Pancreas (tissue), 10 donors: ENCODE results near the gene CD274. TPM values are rescaled to one million over a fixed set of nuclear protein-coding genes. Genes with fewer than 3 reads are reported as not detected.
A peak's percentile ranks its signal among the peaks of the same experiment; 100 is the strongest.
"Not testable (repeated sequence)": the region's sequence is repeated elsewhere in the genome, so short reads cannot be mapped to it uniquely, and the experiment has no call there.

Experiments
- ATAC-seq, 4 donors: fragments of 200-7000 bp; cut with Tn5 transposase; one replicate each; pipeline versions ENCODE4 v1.8.0 to v1.9.1; 2020; ENCODE audit warnings: mild to moderate bottlenecking in 4 of 4, moderate library complexity in 4 of 4
- DNase-seq, 6 donors: peaks; one replicate each; pipeline ENCODE4 v3.0.0-alpha.2; 2020
- FAIRE-seq: peaks from 2 replicates; lab custom pipeline; 2012; peaks lifted over from hg19 to GRCh38; lab: Jason Lieb, UNC
- H3K27ac ChIP-seq, 4 donors: fragments of 200-600 bp; sonication (generic); 1 replicate in 3 of 4; 2 replicates in 1 of 4; pipeline versions ENCODE4 v1.5.0 to v1.8.0; 2020
- H3K27me3 ChIP-seq, 4 donors: fragments of 200-600 bp; one replicate each; pipeline ENCODE4 v1.8.0; 2021
- H3K36me3 ChIP-seq, 3 donors: fragments of 200-600 bp; sonication (generic) in 1 of 3; one replicate each; pipeline versions ENCODE4 v1.5.0 to v1.8.0; 2020 to 2021
- H3K4me1 ChIP-seq, 3 donors: fragments of 200-600 bp; one replicate each; pipeline ENCODE4 v1.8.0; 2021
- H3K4me3 ChIP-seq, 4 donors: fragments of 200-600 bp; sonication (generic) in 2 of 4; one replicate each; pipeline versions ENCODE4 v1.5.0 to v1.8.0; 2020 to 2021
- H3K9me3 ChIP-seq, 4 donors: fragments of 200-600 bp; one replicate each; pipeline ENCODE4 v1.8.0; 2021
- CTCF ChIP-seq, 4 donors: fragments of 200-600 bp; sonication (generic) in 3 of 4; IDR thresholded peaks; one replicate each; pipeline versions ENCODE4 v1.5.0 to v1.8.0; 2021; ENCODE audit warnings: antibody characterized with exemption in 4 of 4
- WGBS, 2 donors: extraction: QIAGEN DNeasy Blood & Tissue Kit; methylation state at CpG; one replicate each; pipeline ENCODE4 v1.1.7; 2013; 5-methylcytosine and 5-hydroxymethylcytosine counted together
- intact Hi-C, 3 donors: fragments of 100-400 bp; cut with DNase I; formaldehyde crosslinking; loops; one replicate each; pipeline versions ENCODE4 v1.11.1 to v1.14.2; 2022
- polyA plus RNA-seq, 2 donors: library from polyadenylated mRNA; stranded (reverse); fragments of 200-250 nt; gene quantifications; one replicate each; pipeline ENCODE4 v1.2.3, GENCODE V29; 2013
- total RNA-seq, 6 donors: library from RNA; stranded (reverse); fragmentation: NEBNext Ultra II Directional in 4 of 6; extraction: Animal tissue kit (Norgen Biotek cat#: 25700) in 4 of 6; gene quantifications; one replicate each; pipeline versions ENCODE4 v1.2.1 to v1.2.4, GENCODE V29; 2021 to 2023
- donor health status: healthy with polysubstance abuse.
- donor health status: DM: no; HTN: no; CAD: no; lungs with moderate emphysema.
- donor health status: DM: no; HTN: no; CAD: no.
- donor health status: control.
- donor health status: control.
- donor health status: Bipolar disorder and iron deficiency.
- donor health status: DM: yes; HTN: yes; CAD: no.
- donor health status: DM: no; HTN: no; CAD: no.
- donor health status: DM: no; HTN: no; CAD: no.
- donor health status: DM: yes; HTN: yes; CAD: no.

Gene CD274
- total and polyA plus RNA-seq, 8 donors: 0.63 to 1.9 (median 1.5) TPM

DNA sequence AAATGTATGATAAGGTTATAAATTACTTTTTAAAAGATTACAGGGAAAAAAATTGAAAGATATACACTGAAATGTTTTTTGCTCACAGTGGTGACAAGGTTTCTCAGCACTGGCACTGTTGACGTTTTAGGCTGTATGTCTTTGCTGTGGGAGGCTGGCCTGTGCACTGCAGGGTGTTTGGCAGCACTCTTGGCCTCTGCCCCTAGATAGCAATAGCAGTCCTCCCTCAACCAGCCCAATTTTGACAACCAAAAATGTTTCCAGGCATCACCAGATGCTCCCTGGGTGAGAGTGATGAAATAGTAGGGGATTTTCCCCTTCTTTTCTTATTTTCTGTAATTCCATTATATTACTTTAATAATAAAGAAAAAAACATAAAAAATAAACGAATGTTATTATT, 3.3 kb downstream of the CD274 start:
- intact Hi-C loops: no loop called here
- no peaks in the 10 kb centered on the region for H3K27me3 ChIP-seq
- no peaks in the 10 kb centered on the region for H3K36me3 ChIP-seq
- ATAC-seq (no peak), DNase-seq (no peak), FAIRE-seq (no peak)
- peaks cover 0 to 6% (median 0%) of the 10 kb centered on the region in 4 donors for H3K9me3 ChIP-seq
- H3K4me3 ChIP-seq: no peak overlapping the region
- no peak for TF ChIP-seq CTCF (IDR thresholded peaks at IDR 0.05)
- WGBS, 2 donors: 49 to 68% methylated on average over 2 of the region's 2 CpGs
- H3K4me1 ChIP-seq: peaks cover 0 to 19% (median 6%) of the 10 kb centered on the region in 3 donors
- H3K27ac ChIP-seq: no peak overlapping the region

- Histone ChIP-seq H3K27me3 (no peaks in the 10 kb centered on the region), H3K27ac (no peak overlapping the region), H3K9me3 (no peaks in the 10 kb centered on the region), H3K4me1 (peaks cover 0 to 12% (median 0%) of the 10 kb centered on the region in 3 donors), H3K4me3 (no peak overlapping the region), H3K36me3 (no peaks in the 10 kb centered on the region)
- intact Hi-C loops: no loop called here
- WGBS, 2 donors: 62 to 64% methylated on average over 2 of the region's 2 CpGs
- no peak for TF ChIP-seq CTCF (IDR thresholded peaks at IDR 0.05)
- ATAC-seq (no peak), DNase-seq (no peak), FAIRE-seq (no peak)
These were observed 4.8 kb downstream of the CD274 start for GRCh38 chr9:5455181-5455580.

- no peaks in the 10 kb centered on the region for H3K27me3 ChIP-seq
- intact Hi-C loops: no loop called here
- no peak for TF ChIP-seq CTCF (IDR thresholded peaks at IDR 0.05)
- H3K4me1 ChIP-seq: no peaks in the 10 kb centered on the region
- ATAC-seq (peak in 1 of 4 donors; percentile 41), FAIRE-seq (no peak), DNase-seq (no peak)
- H3K9me3 ChIP-seq: no peaks in the 10 kb centered on the region
- H3K4me3 ChIP-seq: no peak overlapping the region
- WGBS, 2 donors: 81 to 87% methylated on average over 4 of the region's 4 CpGs
- H3K27ac ChIP-seq: no peak overlapping the region
- peaks cover 0 to 4% (median 4%) of the 10 kb centered on the region in 3 donors for H3K36me3 ChIP-seq
These were observed 9.0 kb downstream of the CD274 start for GRCh38 chr9:5459289-5459829.

- no peak for TF ChIP-seq CTCF (IDR thresholded peaks at IDR 0.05)
- no peaks in the 10 kb centered on the region for H3K4me1 ChIP-seq
- no peak overlapping the region for H3K27ac ChIP-seq
- 91 to 93% methylated on average over 1 of the region's 1 CpG for WGBS, 2 donors
- no peaks in the 10 kb centered on the region for H3K9me3 ChIP-seq
- no peak for DNase-seq
- peaks cover 0 to 4% (median 4%) of the 10 kb centered on the region in 3 donors for H3K36me3 ChIP-seq
- intact Hi-C loops: no loop called here
- H3K27me3 ChIP-seq: no peaks in the 10 kb centered on the region
- no peak for ATAC-seq
- no peak overlapping the region for H3K4me3 ChIP-seq
- no peak for FAIRE-seq
These were observed 9.8 kb downstream of the CD274 start for GRCh38 chr9:5460157-5460556.

GRCh38 chr9:5464831-5465330, 14.5 kb downstream of the CD274 start:
- H3K9me3 ChIP-seq, FAIRE-seq, H3K27ac ChIP-seq, H3K4me3 ChIP-seq, DNase-seq, intact Hi-C loops, H3K36me3 ChIP-seq, H3K27me3 ChIP-seq, ATAC-seq, H3K4me1 ChIP-seq: not testable (repeated sequence)
- WGBS, 2 donors: 83 to 96% methylated on average over 4 of the region's 4 CpGs
